Left lung (tissue), 14 donors: ENCODE results near the gene DHRS7B. TPM values are rescaled to one million over a fixed set of nuclear protein-coding genes. Genes with fewer than 3 reads are reported as not detected.

Source experiments
- ATAC-seq: fragments of 200-7000 bp; cut with Tn5 transposase; one replicate; pipeline ENCODE4 v1.9.1; 2020; ENCODE audit warnings: moderate library complexity
- DNase-seq, 4 donors: peaks; one replicate each; pipeline ENCODE4 v3.0.0-alpha.2; 2013 to 2020
- H3K27ac ChIP-seq, 2 donors: fragments of 200-600 bp; sonication (generic) in 1 of 2; one replicate each; pipeline versions ENCODE4 v1.5.0 to v1.8.0; 2020 to 2021
- H3K27me3 ChIP-seq, 2 donors: fragments of 200-600 bp; sonication (generic) in 1 of 2; one replicate each; pipeline versions ENCODE4 v1.5.0 to v1.8.0; 2020 to 2021
- H3K36me3 ChIP-seq, 2 donors: fragments of 200-600 bp; sonication (generic) in 1 of 2; one replicate each; pipeline versions ENCODE4 v1.5.0 to v1.8.0; 2020 to 2021
- H3K4me1 ChIP-seq, 2 donors: fragments of 200-600 bp; one replicate each; pipeline ENCODE4 v1.8.0; 2021
- H3K4me3 ChIP-seq, 2 donors: fragments of 200-600 bp; sonication (generic) in 1 of 2; one replicate each; pipeline versions ENCODE4 v1.5.0 to v1.8.0; 2020 to 2021; ENCODE audit warnings: mild to moderate bottlenecking in 1 of 2
- H3K9me3 ChIP-seq, 2 donors: fragments of 200-600 bp; sonication (generic) in 1 of 2; one replicate each; pipeline versions ENCODE4 v1.5.0 to v1.8.0; 2020 to 2021
- CTCF ChIP-seq, 2 donors: fragments of 200-600 bp; sonication (generic) in 1 of 2; IDR thresholded peaks; one replicate each; pipeline versions ENCODE4 v1.5.0 to v1.8.0; 2021; ENCODE audit warnings: antibody characterized with exemption in 2 of 2
- intact Hi-C, 2 donors: fragments of 100-400 bp; cut with DNase I; formaldehyde crosslinking; loops; one replicate each; pipeline versions ENCODE4 v1.11.2 to v1.14.2; 2022
- long read RNA-seq, 12 donors: library from polyadenylated mRNA in 2 of 12; unstranded in 2 of 12; transcript quantifications; one replicate each; pipeline ENCODE4 v2.0.0 and lab custom pipeline, GENCODE V29; 2019 to 2026
- polyA plus RNA-seq, 6 donors: library from polyadenylated mRNA; unstranded; fragments of 120-200 nt; gene quantifications; one replicate each; pipeline ENCODE4 v1.2.1, GENCODE V29; 2013; ENCODE audit not compliant: insufficient read length in 6 of 6
- total RNA-seq, 2 donors: library from RNA; stranded (reverse); fragmentation: NEBNext Ultra II Directional; extraction: Animal tissue kit (Norgen Biotek cat#: 25700); gene quantifications; one replicate each; pipeline ENCODE4 v1.2.1, GENCODE V29; 2021
- donor health status: DM: no; HTN: yes; CAD: no.
- donor health status: DM: no; HTN: no; CAD: no.

Gene DHRS7B, protein sequence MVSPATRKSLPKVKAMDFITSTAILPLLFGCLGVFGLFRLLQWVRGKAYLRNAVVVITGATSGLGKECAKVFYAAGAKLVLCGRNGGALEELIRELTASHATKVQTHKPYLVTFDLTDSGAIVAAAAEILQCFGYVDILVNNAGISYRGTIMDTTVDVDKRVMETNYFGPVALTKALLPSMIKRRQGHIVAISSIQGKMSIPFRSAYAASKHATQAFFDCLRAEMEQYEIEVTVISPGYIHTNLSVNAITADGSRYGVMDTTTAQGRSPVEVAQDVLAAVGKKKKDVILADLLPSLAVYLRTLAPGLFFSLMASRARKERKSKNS
- total RNA-seq (10 to 100 TPM; 25.8 to 29.1 TPM), polyA plus RNA-seq (10 to 100 TPM; 22.5 to 26.8 (median 24.5) TPM)
- long read RNA-seq, donor 1, transcript DHRS7B-202 (7 exons, 2,175 nt), result major isoform, 11 of 28 reads
- long read RNA-seq, donor 1, partial matches to known transcripts, result 13 of 28 reads
- long read RNA-seq, donor 1, other reads (novel, unspliced or antisense), result 0 of 28 reads
- long read RNA-seq, donor 2, transcript DHRS7B-202 (7 exons, 2,175 nt), result major isoform, 5 of 8 reads
- long read RNA-seq, donor 2, partial matches to known transcripts, result 0 of 8 reads
- long read RNA-seq, donor 2, other reads (novel, unspliced or antisense), result 0 of 8 reads
- long read RNA-seq, donor 3, transcript DHRS7B-202 (7 exons, 2,175 nt), result major isoform, 6 of 7 reads
- long read RNA-seq, donor 3, partial matches to known transcripts, result 0 of 7 reads
- long read RNA-seq, donor 3, other reads (novel, unspliced or antisense), result 0 of 7 reads
- long read RNA-seq, donor 4, transcript DHRS7B-202 (7 exons, 2,175 nt), result major isoform, 37 of 54 reads
- long read RNA-seq, donor 4, transcript DHRS7B-201 (6 exons, 1,567 nt), result minor isoform, 10 of 54 reads
- long read RNA-seq, donor 4, partial matches to known transcripts, result 1 of 54 reads
- long read RNA-seq, donor 4, other reads (novel, unspliced or antisense), result 4 of 54 reads
- long read RNA-seq, donor 5, transcript DHRS7B-202 (7 exons, 2,175 nt), result major isoform, 9 of 11 reads
- long read RNA-seq, donor 5, partial matches to known transcripts, result 0 of 11 reads
- long read RNA-seq, donor 5, other reads (novel, unspliced or antisense), result 0 of 11 reads
- long read RNA-seq, donor 6, transcript DHRS7B-202 (7 exons, 2,175 nt), result major isoform, 7 of 19 reads
- long read RNA-seq, donor 6, partial matches to known transcripts, result 9 of 19 reads
- long read RNA-seq, donor 6, other reads (novel, unspliced or antisense), result 0 of 19 reads
- long read RNA-seq, donor 7, partial matches to known transcripts, result 0 of 6 reads
- long read RNA-seq, donor 7, other reads (novel, unspliced or antisense), result 0 of 6 reads
- long read RNA-seq, donor 8, partial matches to known transcripts, result 0 of 3 reads
- long read RNA-seq, donor 8, other reads (novel, unspliced or antisense), result 0 of 3 reads
- long read RNA-seq, donor 9, partial matches to known transcripts, result 0 of 1 reads
- long read RNA-seq, donor 9, other reads (novel, unspliced or antisense), result 0 of 1 reads
- long read RNA-seq, donor 10, transcript DHRS7B-202 (7 exons, 2,175 nt), result major isoform, 75 of 105 reads
- long read RNA-seq, donor 10, transcript DHRS7B-207 (1 exons, 1,910 nt), result minor isoform, 5 of 105 reads
- long read RNA-seq, donor 10, transcript DHRS7B-201 (6 exons, 1,567 nt), result minor isoform, 12 of 105 reads
- long read RNA-seq, donor 10, partial matches to known transcripts, result 0 of 105 reads
- long read RNA-seq, donor 10, other reads (novel, unspliced or antisense), result 13 of 105 reads
- long read RNA-seq, donor 11, result 0 reads
- long read RNA-seq, donor 12, transcript DHRS7B-202 (7 exons, 2,175 nt), result major isoform, 6 of 8 reads
- long read RNA-seq, donor 12, partial matches to known transcripts, result 0 of 8 reads
- long read RNA-seq, donor 12, other reads (novel, unspliced or antisense), result 0 of 8 reads

DNA sequence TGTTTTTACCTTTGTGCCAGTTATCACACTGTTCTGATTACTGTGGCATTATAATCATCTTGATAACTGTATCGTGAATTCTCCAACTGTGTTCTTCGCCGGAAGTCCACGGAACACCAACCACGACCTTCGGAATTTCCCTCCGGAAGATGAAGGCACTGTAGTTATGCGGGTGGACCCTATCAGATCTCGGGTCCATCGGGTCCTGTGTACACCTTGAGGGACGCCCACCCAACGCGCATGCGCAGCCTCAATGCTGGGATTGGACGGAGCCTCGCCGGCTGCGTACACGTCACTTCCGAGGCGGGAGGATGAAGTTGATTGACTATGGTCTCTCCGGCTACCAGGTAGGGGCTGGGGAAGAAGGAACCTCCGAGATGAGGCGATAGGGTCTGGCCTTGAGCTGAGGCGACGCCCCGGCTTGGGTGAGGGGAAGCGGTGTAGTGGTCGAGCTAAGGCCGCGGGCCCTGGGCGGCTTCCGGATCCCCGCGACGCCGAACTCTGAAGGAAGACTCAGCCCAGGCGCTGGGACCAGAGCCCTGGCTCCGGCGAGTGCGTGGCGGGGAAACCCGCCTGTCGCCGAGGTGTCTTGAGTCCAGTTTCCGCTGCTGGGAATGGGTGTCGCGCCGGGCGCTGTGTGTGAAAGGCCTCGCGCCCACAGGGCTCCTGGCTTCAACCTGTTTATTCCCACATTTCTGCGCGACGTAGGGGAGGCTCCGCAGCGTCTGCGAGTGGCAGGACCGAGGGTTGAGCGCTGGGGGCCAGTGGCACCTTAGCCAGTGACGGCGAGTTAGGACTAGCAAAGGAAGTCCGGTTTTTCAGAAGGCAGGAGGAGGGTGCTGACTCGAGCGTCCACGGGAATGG lies at the start of gene DHRS7B:
Gene DHRS7B (plus strand): TSS at position 320 of the 864 bp plus-strand sequence. CDS start 8 bp downstream, at position 328.
- peak; percentile 91 to 96 (median 96) for DNase-seq
- Histone ChIP-seq H3K4me3 (peak within 1 kb of the TSS; percentile 69 to 90), H3K36me3 (no peaks in the 10 kb centered on the region), H3K27ac (peak within 1 kb of the TSS; percentile 92 to 95), H3K4me1 (peaks cover 9 to 59% of the 10 kb centered on the region in 2 donors), H3K9me3 (no peaks in the 10 kb centered on the region), H3K27me3 (no peaks in the 10 kb centered on the region)
- ATAC-seq, result peak; percentile 96
- no peak for TF ChIP-seq CTCF (IDR thresholded peaks at IDR 0.05)
- intact Hi-C loops, result no loop called here

GRCh38 chr17:21077281-21077680 lies 49.5 kb upstream of the DHRS7B start:
- Histone ChIP-seq H3K9me3 (no peaks in the 10 kb centered on the region), H3K36me3 (no peaks in the 10 kb centered on the region), H3K27ac (no peak overlapping the region), H3K27me3 (no peaks in the 10 kb centered on the region), H3K4me3 (no peak overlapping the region), H3K4me1 (no peaks in the 10 kb centered on the region)
- ATAC-seq (no peak), DNase-seq (no peak)
- intact Hi-C loops, result no loop called here
- TF ChIP-seq CTCF (IDR thresholded peaks at IDR 0.05), result no peak

DNA sequence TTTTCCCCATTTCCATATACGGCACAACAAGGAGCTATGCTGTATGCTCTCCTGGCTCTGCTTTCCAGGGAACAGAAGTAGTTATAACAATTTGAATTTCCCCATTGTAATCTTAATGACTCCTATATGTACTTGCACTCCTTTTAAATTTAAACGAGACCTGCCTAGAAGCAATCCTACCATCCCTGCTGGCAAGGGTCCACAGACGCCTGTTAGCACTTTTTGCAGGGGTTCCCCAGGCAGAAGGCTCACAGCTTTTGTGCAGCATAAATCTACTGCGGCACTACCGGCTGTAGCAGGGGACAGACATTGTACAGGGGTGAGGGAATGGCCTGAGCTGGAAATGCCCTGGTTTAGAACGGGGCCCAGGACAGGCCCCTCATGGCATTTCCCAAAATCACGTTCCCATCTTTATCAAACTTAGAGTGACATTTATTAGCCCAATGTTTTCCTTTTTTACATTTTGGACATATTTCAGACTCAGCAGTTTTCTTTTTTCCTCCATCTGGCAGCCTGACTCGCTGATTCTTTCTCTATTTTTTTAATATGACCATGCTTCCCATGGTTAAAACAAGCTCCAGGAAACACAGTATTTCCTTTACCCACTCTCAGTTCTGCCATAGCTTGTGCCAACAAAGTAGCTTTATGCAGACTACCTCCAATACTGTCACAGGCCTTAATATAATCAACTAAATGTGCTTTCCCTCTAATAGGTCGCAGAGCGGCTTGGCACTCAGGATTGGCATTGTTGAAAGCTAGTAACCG lies 48.6 kb upstream of the DHRS7B start:
- Histone ChIP-seq H3K27me3 (no peaks in the 10 kb centered on the region), H3K4me1 (no peaks in the 10 kb centered on the region), H3K36me3 (no peaks in the 10 kb centered on the region), H3K4me3 (no peak overlapping the region), H3K27ac (no peak overlapping the region), H3K9me3 (no peaks in the 10 kb centered on the region)
- no peak for TF ChIP-seq CTCF (IDR thresholded peaks at IDR 0.05)
- DNase-seq (no peak), ATAC-seq (no peak)
- intact Hi-C loops, result no loop called here
